Effector CD4-positive, alpha-beta T cell (primary cell): Measurements from ENCODE around the gene DCBLD1.

Experiments used
- DNase-seq: peaks from one replicate; pipeline ENCODE4 v3.0.0-alpha.2; 2020

The DCBLD1 gene

DNA sequence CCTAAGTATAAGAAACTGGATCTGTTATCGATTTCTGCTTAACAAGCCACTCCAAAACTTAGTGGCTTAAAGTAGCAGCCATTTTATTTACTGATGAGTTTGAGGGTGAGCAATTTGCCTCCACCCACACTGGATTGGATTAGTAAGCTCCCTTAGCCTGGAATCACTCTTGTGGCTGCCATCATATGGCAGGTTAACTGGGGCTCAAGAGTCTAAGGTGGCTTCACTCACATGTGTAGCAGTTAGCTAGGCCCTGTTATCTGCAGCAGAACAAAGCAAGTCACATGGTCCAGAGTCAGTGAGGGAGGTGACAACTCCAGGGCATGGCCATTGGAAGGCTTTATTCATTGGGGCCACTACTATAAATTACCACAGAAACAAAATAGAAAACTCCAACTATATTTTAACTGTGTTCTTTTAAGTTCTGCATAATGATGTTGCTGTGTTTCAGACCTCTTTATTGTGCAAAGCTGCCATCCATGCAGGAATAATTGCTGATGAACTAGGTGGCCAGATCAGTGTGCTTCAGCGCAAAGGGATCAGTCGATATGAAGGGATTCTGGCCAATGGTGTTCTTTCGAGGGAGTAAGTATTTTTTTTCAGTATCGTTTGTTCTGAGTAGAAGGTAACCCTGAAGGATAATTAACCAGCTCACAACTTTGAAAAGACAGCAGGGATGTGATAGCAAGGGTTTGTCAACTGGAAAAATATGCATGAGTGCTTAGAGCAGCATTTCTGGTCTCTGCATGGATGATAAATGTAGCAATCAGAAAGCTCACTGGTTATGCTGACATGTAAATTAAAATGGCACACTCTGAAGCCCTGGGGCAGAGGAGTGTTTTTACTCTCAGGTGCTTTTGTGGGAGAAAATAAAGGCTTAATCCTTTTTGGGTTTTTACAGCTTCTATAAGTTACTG is 49.6 kb downstream of the DCBLD1 start:
- DNase-seq = no peak

DNA sequence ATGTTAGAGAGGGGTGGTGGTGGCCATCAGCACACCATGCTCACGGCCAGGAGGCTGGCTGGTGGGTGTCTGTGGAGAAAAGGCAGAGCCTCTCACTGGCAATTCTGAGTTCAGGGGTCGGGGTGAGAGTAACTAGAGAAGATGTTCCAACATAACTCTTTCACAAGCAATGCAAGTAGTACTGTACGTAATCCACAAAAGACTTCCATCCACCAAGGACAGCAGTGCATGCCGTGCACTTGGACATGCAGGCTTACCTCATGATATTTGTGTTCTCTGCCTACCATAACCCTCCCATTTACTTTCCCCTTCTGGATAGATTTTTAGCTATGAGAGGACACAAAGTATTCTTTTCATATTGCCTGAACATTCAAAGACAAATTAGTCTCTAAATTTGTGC is 51.3 kb downstream of the DCBLD1 start:
- no peak for DNase-seq

DNA sequence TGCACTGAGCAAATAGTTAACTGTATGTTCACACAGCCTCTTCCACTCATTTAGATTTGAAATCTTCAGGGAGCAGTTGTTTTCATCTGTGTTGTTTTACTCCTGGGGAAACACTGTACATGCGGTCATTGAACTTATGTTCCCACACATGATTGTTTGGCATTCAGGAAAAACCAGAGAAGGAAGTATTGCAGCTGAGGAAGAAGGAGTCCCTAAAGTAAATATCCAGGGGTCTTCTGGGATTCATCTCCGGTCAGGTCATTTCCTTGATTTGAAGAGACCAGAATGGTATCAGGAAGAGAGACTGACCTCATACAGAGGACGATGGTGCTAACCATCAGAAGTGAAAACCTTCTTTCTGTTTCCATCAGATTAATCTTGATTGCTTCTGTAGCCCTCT is 52.5 kb downstream of the DCBLD1 start:
- DNase-seq = no peak

- DNase-seq = no peak
These were observed 53.8 kb downstream of the DCBLD1 start for GRCh38 chr6:117536317-117536716.

DNA sequence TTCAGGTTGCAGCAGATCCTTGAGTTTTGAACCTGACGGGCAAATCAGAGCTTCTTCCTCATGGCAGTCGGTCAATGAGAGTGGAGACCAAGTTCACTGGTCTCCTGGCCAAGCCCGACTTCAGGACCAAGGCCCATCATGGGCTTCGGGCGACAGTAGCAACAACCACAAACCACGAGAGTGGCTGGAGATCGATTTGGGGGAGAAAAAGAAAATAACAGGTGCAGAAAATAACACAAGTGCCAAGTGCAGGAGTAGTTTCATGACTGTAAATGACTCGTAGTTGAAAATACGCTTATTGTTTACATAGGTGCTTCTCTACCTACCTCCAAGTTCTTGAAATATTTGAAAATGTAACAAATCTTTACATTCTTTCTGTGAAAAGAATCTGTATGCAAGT is 56.1 kb downstream of the DCBLD1 start:
- no peak for DNase-seq

GRCh38 chr6:117540670-117541069 is 58.2 kb downstream of the DCBLD1 start:
- no peak for DNase-seq

GRCh38 chr6:117542493-117542892 is 60.0 kb downstream of the DCBLD1 start:
- no peak for DNase-seq

DNA sequence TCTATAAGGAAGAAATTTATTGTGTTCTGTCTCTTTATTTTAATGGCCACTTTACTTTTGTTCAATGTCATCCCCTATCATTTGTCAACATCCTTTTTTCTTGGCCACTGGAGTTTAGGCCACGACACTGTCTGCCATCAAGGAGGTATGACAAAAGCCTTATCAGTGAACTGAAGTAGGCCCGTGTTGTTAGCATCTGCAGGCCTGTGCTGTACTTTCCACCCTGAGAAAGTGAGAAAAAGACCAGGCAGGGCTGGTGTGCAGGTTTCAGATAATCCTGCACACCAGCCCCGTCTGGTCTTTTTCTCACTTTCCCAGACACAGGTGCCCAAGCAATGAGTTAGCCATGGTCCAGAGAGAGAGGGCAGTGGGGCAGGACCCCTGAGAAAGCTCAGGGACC is 62.2 kb downstream of the DCBLD1 start:
- DNase-seq = no peak

DNA sequence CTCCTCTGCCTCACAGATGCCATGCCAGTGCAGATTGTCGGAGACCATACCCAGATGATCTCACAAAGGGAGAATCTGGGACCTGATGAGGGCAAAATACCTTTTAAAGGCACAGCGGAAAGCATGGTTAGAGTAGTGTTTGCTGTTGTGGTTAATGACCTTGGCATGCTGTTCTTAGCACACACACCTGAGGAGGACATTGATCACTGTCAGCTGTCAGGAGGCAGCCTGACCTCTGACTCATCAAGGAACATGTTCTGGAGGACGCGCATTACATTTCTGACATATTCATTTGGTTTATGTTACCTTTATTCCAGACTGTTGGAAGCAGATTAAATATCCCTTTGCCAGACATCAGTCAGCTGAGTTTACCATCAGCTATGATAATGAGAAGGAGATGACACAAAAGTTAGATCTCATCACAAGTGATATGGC is 62.7 kb downstream of the DCBLD1 start:
- DNase-seq = no peak

GRCh38 chr6:117546674-117547073 is 64.2 kb downstream of the DCBLD1 start:
- no peak for DNase-seq

DNA sequence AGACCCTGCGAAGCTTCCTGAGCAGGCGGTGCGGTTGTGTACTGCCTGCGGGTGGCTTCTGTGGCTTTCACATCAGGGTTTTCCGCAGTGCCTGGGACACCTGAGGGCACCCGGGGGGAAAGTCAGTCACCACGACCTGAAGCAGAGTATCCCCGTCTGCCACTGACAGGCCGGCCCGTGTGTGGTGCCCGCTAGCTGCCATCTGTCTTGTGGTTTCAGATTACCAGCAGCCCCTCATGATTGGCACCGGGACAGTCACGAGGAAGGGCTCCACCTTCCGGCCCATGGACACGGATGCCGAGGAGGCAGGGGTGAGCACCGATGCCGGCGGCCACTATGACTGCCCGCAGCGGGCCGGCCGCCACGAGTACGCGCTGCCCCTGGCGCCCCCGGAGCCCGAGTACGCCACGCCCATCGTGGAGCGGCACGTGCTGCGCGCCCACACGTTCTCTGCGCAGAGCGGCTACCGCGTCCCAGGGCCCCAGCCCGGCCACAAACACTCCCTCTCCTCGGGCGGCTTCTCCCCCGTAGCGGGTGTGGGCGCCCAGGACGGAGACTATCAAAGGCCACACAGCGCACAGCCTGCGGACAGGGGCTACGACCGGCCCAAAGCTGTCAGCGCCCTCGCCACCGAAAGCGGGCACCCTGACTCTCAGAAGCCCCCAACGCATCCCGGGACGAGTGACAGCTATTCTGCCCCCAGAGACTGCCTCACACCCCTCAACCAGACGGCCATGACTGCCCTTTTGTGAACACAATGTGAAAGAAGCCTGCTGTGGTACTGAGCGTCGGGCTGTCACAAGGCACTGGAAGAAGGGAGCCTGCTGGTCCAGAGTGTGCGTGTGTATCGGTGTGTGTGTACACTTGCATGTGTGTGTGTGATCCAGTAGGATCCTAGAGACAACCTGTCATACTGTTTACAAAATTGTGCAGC is 65.5 kb downstream of the DCBLD1 start:
- peak; percentile 23 for DNase-seq

DNA sequence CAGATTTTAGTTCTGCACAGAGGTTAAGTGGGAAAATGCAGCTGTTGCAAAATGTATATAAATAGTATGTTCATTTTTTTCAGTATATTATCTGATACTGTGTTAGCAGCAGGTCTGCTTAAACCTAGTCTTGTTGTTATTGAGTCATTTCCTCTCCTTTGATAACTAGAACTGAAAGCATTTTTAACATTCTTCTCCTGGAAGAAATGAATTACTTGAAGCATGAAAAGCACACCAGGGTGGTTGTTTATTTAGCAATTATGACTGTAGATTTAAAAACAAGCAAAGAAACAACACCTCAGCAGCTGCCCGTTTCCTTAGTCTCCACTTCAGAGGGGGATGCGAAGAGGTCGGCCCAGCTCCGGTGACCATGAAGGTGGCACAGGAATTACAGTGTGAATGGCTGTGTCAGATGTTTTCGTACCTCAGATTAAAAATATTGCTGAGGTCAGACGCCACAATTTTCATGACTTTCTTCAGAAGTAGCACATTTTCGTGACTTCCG is 66.4 kb downstream of the DCBLD1 start:
- peak; percentile 6 for DNase-seq

- DNase-seq = no peak
These were observed 67.1 kb downstream of the DCBLD1 start for GRCh38 chr6:117549611-117550010.

GRCh38 chr6:117550078-117550600 is 67.7 kb downstream of the DCBLD1 start:
- no peak for DNase-seq

- DNase-seq = no peak
These were observed 68.3 kb downstream of the DCBLD1 start for GRCh38 chr6:117550618-117551242.

DNA sequence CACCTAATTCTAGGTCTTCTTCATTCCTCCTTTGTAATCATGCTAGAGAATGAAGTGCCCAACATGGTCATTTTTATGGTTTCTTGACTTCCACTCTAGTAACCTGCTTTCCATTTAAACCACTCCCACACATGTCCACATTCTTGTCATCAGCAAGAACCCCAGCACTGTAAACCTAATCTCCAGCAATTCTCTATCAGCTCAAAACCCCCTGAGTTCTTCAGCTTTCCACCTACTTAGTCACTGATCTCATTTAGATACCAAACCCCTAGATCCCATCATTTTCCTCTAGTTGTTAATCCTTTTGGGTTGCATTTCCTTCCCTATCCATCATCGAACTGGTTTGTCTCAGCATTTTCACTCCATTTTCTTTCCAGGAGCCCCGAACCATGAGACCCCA is 70.1 kb downstream of the DCBLD1 start:
- DNase-seq = no peak

DNA sequence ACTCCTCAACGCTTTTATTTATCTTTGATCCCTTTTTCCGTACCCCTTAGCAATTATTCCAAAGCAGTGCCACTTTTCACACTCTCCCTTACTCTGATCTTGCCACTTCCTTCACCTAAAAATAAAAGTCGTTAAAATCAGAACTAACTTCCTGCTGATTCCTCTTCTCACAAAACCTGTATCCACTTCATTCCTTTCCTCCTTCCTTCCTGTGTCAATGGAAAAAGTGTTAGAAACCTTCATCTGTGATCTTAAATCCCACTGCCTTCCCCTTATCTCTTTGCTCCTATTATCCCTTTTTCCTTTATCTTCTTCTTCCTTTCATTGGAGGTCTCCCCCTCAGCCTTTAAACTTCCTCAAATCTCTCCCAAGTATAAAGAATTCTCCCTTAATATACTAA is 70.7 kb downstream of the DCBLD1 start:
- DNase-seq = no peak

GRCh38 chr6:117555262-117555849 is 72.9 kb downstream of the DCBLD1 start:
- DNase-seq = no peak

- DNase-seq = peak; percentile 61
These were observed 73.5 kb downstream of the DCBLD1 start for GRCh38 chr6:117555882-117556498.

DNA sequence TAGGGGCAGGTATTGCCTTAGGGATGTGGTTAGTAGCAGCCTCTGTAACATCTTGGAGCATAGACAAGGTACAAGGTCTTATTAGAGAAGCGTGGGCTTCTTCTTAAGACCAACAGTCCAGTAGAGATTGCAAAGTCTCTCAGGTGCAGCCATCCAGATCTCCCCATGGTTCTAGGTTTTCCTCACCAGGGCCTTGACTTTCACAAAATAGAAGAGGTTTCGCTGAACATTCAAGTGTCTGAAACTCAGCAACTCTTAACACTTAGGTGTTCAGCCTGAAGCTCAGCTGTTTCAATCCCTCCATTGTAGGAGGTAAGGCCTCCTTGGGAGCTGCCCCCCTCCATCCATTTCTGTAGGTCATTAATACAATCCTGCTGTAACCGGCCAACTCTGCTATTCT is 75.5 kb downstream of the DCBLD1 start:
- no peak for DNase-seq

- DNase-seq = no peak
These were observed 76.3 kb downstream of the DCBLD1 start for GRCh38 chr6:117558818-117559217.

DNA sequence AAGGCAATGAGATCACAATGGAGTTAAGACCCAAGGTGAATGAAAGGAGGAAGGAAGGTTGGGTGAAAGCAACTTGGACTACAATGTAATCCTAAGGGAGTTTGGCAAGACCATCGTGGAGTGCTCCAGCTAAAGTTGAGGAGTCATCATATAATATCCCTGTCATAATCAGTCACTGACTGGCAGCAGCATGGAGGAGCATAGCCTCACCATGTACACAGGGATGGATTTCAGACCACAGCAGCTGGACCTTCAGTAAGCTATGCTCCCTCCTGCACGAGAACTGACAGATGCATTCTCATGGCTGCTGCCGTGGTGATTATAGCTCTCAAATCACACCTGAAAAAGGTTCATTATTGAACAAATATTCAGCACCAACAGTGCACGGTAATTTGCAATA is 76.8 kb downstream of the DCBLD1 start:
- DNase-seq = no peak
